ENCODE results near the gene APOL3. TPM values are rescaled to one million over a fixed set of nuclear protein-coding genes. Genes with fewer than 3 reads are reported as not detected.
"Not testable (repeated sequence)": the region's sequence is repeated elsewhere in the genome, so short reads cannot be mapped to it uniquely, and the experiment has no call there.

APOL3 gene
- total and polyA plus RNA-seq, 2 of the 13 experiments (the other 11 are each of a cell fraction or from before 2014, with no cell fraction given): 3.8 to 5.4 TPM

- Histone ChIP-seq H2AFZ (ENCODE audit: low read length) (peak overlapping the region; percentile 76), H3K4me3 (replicated peaks in 1 of 3; ENCODE audit: insufficient read depth in 1 of 3, low read depth in 2 of 3, low read length in 3 of 3) (peak overlapping the region; percentile 60 to 72 (median 61)), H3K9ac (ENCODE audit: insufficient read depth, low read depth, low read length) (peak overlapping the region; percentile 47; the same call in 1 of the 2 replicates), H3K36me3 (replicated peaks in 1 of 2; ENCODE audit: control insufficient read depth in 1 of 2, insufficient read depth in 2 of 2, low read length in 2 of 2) (no peaks in the 10 kb centered on the region), H3K27me3 (ENCODE audit: control insufficient read depth in 1 of 2, insufficient read depth in 2 of 2, low read length in 2 of 2) (no peaks in the 10 kb centered on the region; a peak in 1 of 5 replicates), H4K20me1 (ENCODE audit: insufficient read depth, low read length) (no peaks in the 10 kb centered on the region), H3K79me2 (ENCODE audit: insufficient read depth, low read length) (no peaks in the 10 kb centered on the region), H3K27ac (ENCODE audit: extremely low read length, insufficient read depth, low read length) (no peak overlapping the region), H3K9me3 (ENCODE audit: low read length) (no peaks in the 10 kb centered on the region), H3K4me1 (ENCODE audit: insufficient read depth, low read length) (peaks cover 65% of the 10 kb centered on the region), H3K4me2 (ENCODE audit: low read depth, low read length) (peak overlapping the region; percentile 95)
- no peak for FAIRE-seq
- CTCF ChIA-PET (ENCODE audit: low intra/inter-chr PET ratio, low total read pairs): no interaction called here
- DNase-seq (ENCODE audit: low spot score): no peak
- in situ Hi-C loops (cut with HindIII; ENCODE audit: extremely low pct_ligation_motif_present, low pct_unique_long_range_greater_than_20kb): no loop called here
- peak; percentile 59 for ATAC-seq
- BruUV-seq (replicated peaks): TSS peak; percentile 44
- 2% methylated on average over 7 of the region's 8 CpGs for WGBS (ENCODE audit: low lambda C conversion rate)
- TF ChIP-seq ZNF629 (CRISPR knock-in tag; conservative IDR thresholded peaks at IDR 0.05): no peak
- TF ChIP-seq ZNF451 (CRISPR knock-in tag; IDR thresholded peaks at IDR 0.05): no peak
- TF ChIP-seq NFKBIZ (CRISPR knock-in tag; IDR thresholded peaks at IDR 0.05): no peak
- TF ChIP-seq KLF9 (CRISPR knock-in tag; IDR thresholded peaks at IDR 0.05; ENCODE audit: low read depth): no peak
- TF ChIP-seq FOXA1 (IDR thresholded peaks at IDR 0.05): no peak
- TF ChIP-seq FOXA1 (CRISPR knock-in tag; IDR thresholded peaks at IDR 0.05): no peak
- TF ChIP-seq ZNF703 (CRISPR knock-in tag; IDR thresholded peaks at IDR 0.05; ENCODE audit: borderline replicate concordance): no peak
- no peak for TF ChIP-seq ARNT (IDR thresholded peaks at IDR 0.05)
- no peak for TF ChIP-seq CEBPB (IDR thresholded peaks at IDR 0.05; ENCODE audit: borderline replicate concordance, low read depth, low read length)
- TF ChIP-seq EHMT2 (IDR thresholded peaks at IDR 0.05; ENCODE audit: borderline replicate concordance, low read depth, low read length): no peak
- no peak for TF ChIP-seq NFIB (CRISPR knock-in tag; IDR thresholded peaks at IDR 0.05; ENCODE audit: borderline replicate concordance)
- no peak for TF ChIP-seq KDM4B (CRISPR knock-in tag; IDR thresholded peaks at IDR 0.05)
- no peak for TF ChIP-seq ZNF232 (CRISPR knock-in tag; IDR thresholded peaks at IDR 0.05; ENCODE audit: borderline replicate concordance)
- TF ChIP-seq ZNF446 (CRISPR knock-in tag; IDR thresholded peaks at IDR 0.05): no peak
- TF ChIP-seq THAP9 (CRISPR knock-in tag; IDR thresholded peaks at IDR 0.05; ENCODE audit: borderline replicate concordance): no peak
- no peak for TF ChIP-seq ZNF7 (CRISPR knock-in tag; IDR thresholded peaks at IDR 0.05)
- TF ChIP-seq ATF1 (CRISPR knock-in tag; IDR thresholded peaks at IDR 0.05): no peak
- POLR2A ChIA-PET: interaction anchor here (0.6 to 2.3 kb wide), 4 partner anchors 36 to 278 kb away, joined by 3 to 6 read pairs (median 4); partner anchors contain the start of genes APOL1 and APOL2
- intact Hi-C loops (cut with micrococcal nuclease; ENCODE audit: unreplicated experiment): loop anchor here (2.0 to 5.0 kb wide), 2 partner anchors 33 to 83 kb away; partner anchors contain the start of gene APOL2
Measured at GRCh38 chr22:36204001-36204631, 43.6 kb upstream of the APOL3 start.

- BruUV-seq (replicated peaks); H4K20me1 ChIP-seq (ENCODE audit: insufficient read depth, low read length); ATAC-seq; in situ Hi-C loops (cut with HindIII; ENCODE audit: extremely low pct_ligation_motif_present, low pct_unique_long_range_greater_than_20kb); H3K27ac ChIP-seq (ENCODE audit: extremely low read length, insufficient read depth, low read length); DNase-seq (ENCODE audit: low spot score); H2AFZ ChIP-seq (ENCODE audit: low read length); H3K79me2 ChIP-seq (ENCODE audit: insufficient read depth, low read length); H3K36me3 ChIP-seq (replicated peaks in 1 of 2; ENCODE audit: control insufficient read depth in 1 of 2, insufficient read depth in 2 of 2, low read length in 2 of 2); H3K27me3 ChIP-seq (ENCODE audit: control insufficient read depth in 1 of 2, insufficient read depth in 2 of 2, low read length in 2 of 2); CTCF ChIA-PET (ENCODE audit: low intra/inter-chr PET ratio, low total read pairs); H3K9me3 ChIP-seq (ENCODE audit: low read length); FAIRE-seq: not testable (repeated sequence)
- Histone ChIP-seq H3K4me3 (replicated peaks in 1 of 3; ENCODE audit: insufficient read depth in 1 of 3, low read depth in 2 of 3, low read length in 3 of 3) (peak overlapping the region; percentile 24 to 72 (median 61); a peak in 5 of 6 replicates), H3K4me2 (ENCODE audit: low read depth, low read length) (peak overlapping the region; percentile 95), H3K4me1 (ENCODE audit: insufficient read depth, low read length) (peaks cover 65% of the 10 kb centered on the region), H3K9ac (ENCODE audit: insufficient read depth, low read depth, low read length) (0 out of 2 replicates have a peak overlapping the region, but pooled peaks have one; percentile 47)
- intact Hi-C loops (cut with micrococcal nuclease; ENCODE audit: unreplicated experiment): loop anchor here (5.0 kb wide), 1 partner anchor 34 kb away; the partner anchor contains the start of gene APOL2
- POLR2A ChIA-PET: interaction anchor here (1.2 to 2.3 kb wide), 2 partner anchors 49 to 259 kb away, joined by 3 to 6 read pairs; partner anchors contain the start of gene APOL1
- 7% methylated on average over 6 of the region's 7 CpGs for WGBS (ENCODE audit: low lambda C conversion rate)
Measured at GRCh38 chr22:36203441-36203840, 42.9 kb upstream of the APOL3 start.

Data from HepG2 (cell line).